K562 (cell line): ENCODE measurements around the gene SNX27.

Source experiments
- FOXM1 ChIP-seq, 2 experiments: fragments of 450-650 bp in 1 of 2; sonication (generic) in 1 of 2; formaldehyde crosslinking in 1 of 2; IDR thresholded peaks; 2 replicates each; pipeline versions ENCODE4 v1.6.1 to v1.9.0; 2017 to 2022; ENCODE audit warnings: low read depth in 2 of 2, mild to moderate bottlenecking in 2 of 2, missing genetic modification reagents in 1 of 2, moderate library complexity in 1 of 2
- TCFL5 ChIP-seq: fragments of 250-450 bp; sonication (Bioruptor Pico); conservative IDR thresholded peaks from 2 replicates; pipeline ENCODE4 v1.6.1; 2021; ENCODE audit warnings: mild to moderate bottlenecking, moderate library complexity, matching md5 sums
- ZNF253 ChIP-seq: fragments of 250-450 bp; sonication (Bioruptor Pico); conservative IDR thresholded peaks from 2 replicates; pipeline ENCODE4 v1.6.1; 2021; ENCODE audit warnings: mild to moderate bottlenecking
- TF ChIP-seq, protein P1 (sequence below): sonication (generic); formaldehyde crosslinking; IDR thresholded peaks from 2 replicates; pipeline ENCODE4 v1.8.1; 2023; ENCODE audit warnings: mild to moderate bottlenecking, missing genetic modification reagents, moderate library complexity
- TF ChIP-seq, protein P2 (sequence below), 3 experiments: IDR thresholded peaks in 2 of 3; conservative IDR thresholded peaks in 1 of 3; 2 replicates each; pipeline ENCODE4 v1.5.1; 2011 to 2012; ENCODE audit warnings: low read length in 3 of 3, mild to moderate bottlenecking in 3 of 3, control low read depth in 2 of 3, improper control_type of control experiment in 1 of 3, inconsistent platforms in 1 of 3, low read depth in 1 of 3, mixed read lengths in 1 of 3, moderate library complexity in 1 of 3; ENCODE audit not compliant: insufficient read depth in 2 of 3
- TF ChIP-seq, protein P3 (sequence below): sonication (generic); formaldehyde crosslinking; IDR thresholded peaks from 2 replicates; pipeline ENCODE4 v1.4.0; 2020; ENCODE audit warnings: mild to moderate bottlenecking, missing genetic modification reagents
- TF ChIP-seq, protein P4 (sequence below): fragments of 450-650 bp; IDR thresholded peaks from 2 replicates; pipeline ENCODE4 v1.6.1; 2016; ENCODE audit warnings: missing biosample characterization, missing genetic modification characterization

DNA sequence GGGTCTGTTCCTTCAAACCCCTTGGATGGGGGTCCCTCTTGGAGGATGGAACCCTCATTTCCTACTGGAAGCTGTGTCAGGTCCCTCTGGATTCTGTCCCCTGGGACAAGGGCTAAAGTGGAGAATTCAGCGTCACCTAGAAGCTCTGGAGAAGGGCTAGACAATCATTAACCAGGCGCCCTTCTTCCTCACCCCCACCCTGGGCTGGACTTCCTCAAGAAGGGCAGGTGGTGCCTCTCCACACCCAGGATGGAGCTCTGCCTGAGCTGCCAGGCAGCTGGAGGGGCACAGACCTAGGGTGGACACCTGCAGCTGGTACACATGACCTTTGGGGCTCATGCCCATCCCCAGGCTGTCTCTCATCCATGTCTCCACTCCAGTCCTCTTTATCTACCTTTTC lies 101.2 kb downstream of the SNX27 start:
- TF ChIP-seq, protein P1, sequence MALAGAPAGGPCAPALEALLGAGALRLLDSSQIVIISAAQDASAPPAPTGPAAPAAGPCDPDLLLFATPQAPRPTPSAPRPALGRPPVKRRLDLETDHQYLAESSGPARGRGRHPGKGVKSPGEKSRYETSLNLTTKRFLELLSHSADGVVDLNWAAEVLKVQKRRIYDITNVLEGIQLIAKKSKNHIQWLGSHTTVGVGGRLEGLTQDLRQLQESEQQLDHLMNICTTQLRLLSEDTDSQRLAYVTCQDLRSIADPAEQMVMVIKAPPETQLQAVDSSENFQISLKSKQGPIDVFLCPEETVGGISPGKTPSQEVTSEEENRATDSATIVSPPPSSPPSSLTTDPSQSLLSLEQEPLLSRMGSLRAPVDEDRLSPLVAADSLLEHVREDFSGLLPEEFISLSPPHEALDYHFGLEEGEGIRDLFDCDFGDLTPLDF (CRISPR knock-in tag), result no peak
- TF ChIP-seq, protein P2, sequence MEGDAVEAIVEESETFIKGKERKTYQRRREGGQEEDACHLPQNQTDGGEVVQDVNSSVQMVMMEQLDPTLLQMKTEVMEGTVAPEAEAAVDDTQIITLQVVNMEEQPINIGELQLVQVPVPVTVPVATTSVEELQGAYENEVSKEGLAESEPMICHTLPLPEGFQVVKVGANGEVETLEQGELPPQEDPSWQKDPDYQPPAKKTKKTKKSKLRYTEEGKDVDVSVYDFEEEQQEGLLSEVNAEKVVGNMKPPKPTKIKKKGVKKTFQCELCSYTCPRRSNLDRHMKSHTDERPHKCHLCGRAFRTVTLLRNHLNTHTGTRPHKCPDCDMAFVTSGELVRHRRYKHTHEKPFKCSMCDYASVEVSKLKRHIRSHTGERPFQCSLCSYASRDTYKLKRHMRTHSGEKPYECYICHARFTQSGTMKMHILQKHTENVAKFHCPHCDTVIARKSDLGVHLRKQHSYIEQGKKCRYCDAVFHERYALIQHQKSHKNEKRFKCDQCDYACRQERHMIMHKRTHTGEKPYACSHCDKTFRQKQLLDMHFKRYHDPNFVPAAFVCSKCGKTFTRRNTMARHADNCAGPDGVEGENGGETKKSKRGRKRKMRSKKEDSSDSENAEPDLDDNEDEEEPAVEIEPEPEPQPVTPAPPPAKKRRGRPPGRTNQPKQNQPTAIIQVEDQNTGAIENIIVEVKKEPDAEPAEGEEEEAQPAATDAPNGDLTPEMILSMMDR (IDR thresholded peaks at IDR 0.05 in 2 of 3, conservative IDR thresholded peaks at IDR 0.05 in 1 of 3; ENCODE audit: insufficient read depth in 2 of 3, low read depth in 1 of 3, low read length in 3 of 3), result no peak
- TF ChIP-seq, protein P3, sequence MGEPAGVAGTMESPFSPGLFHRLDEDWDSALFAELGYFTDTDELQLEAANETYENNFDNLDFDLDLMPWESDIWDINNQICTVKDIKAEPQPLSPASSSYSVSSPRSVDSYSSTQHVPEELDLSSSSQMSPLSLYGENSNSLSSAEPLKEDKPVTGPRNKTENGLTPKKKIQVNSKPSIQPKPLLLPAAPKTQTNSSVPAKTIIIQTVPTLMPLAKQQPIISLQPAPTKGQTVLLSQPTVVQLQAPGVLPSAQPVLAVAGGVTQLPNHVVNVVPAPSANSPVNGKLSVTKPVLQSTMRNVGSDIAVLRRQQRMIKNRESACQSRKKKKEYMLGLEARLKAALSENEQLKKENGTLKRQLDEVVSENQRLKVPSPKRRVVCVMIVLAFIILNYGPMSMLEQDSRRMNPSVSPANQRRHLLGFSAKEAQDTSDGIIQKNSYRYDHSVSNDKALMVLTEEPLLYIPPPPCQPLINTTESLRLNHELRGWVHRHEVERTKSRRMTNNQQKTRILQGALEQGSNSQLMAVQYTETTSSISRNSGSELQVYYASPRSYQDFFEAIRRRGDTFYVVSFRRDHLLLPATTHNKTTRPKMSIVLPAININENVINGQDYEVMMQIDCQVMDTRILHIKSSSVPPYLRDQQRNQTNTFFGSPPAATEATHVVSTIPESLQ (CRISPR knock-in tag), result no peak
- TF ChIP-seq FOXM1 (IDR thresholded peaks at IDR 0.05; ENCODE audit: low read depth) (no peak), FOXM1 (CRISPR knock-in tag; IDR thresholded peaks at IDR 0.05; ENCODE audit: low read depth) (no peak), ZNF253 (CRISPR knock-in tag) (no peak), TCFL5 (CRISPR knock-in tag) (no peak)
- TF ChIP-seq, protein P4, sequence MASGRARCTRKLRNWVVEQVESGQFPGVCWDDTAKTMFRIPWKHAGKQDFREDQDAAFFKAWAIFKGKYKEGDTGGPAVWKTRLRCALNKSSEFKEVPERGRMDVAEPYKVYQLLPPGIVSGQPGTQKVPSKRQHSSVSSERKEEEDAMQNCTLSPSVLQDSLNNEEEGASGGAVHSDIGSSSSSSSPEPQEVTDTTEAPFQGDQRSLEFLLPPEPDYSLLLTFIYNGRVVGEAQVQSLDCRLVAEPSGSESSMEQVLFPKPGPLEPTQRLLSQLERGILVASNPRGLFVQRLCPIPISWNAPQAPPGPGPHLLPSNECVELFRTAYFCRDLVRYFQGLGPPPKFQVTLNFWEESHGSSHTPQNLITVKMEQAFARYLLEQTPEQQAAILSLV (tag), result no peak
